Spleen (tissue), 11 donors: Measurements from ENCODE around the gene ARHGAP21. TPM values are rescaled to one million over a fixed set of nuclear protein-coding genes. Genes with fewer than 3 reads are reported as not detected.
"Not testable (repeated sequence)": the region's sequence is repeated elsewhere in the genome, so short reads cannot be mapped to it uniquely, and the experiment has no call there.

ENCODE experiments used
- DNase-seq: peaks from one replicate; pipeline ENCODE4 v3.0.0-alpha.2; 2020
- H3K27ac ChIP-seq, 8 donors: fragments of 200-600 bp; sonication (generic) in 7 of 8; 1 replicate in 4 of 8; 2 replicates in 4 of 8; pipeline versions ENCODE4 v1.5.0 to v1.8.0; 2016 to 2021; ENCODE audit warnings: inconsistent platforms in 4 of 8, mild to moderate bottlenecking in 4 of 8, moderate library complexity in 1 of 8
- H3K27me3 ChIP-seq, 7 donors: fragments of 200-600 bp; sonication (generic) in 6 of 7; replicated peaks in 1 of 7; 1 replicate in 4 of 7; 2 replicates in 3 of 7; pipeline versions ENCODE4 v1.5.0 to v1.8.0; 2016 to 2021; ENCODE audit warnings: inconsistent platforms in 3 of 7, mild to moderate bottlenecking in 1 of 7
- H3K36me3 ChIP-seq, 6 donors: fragments of 200-600 bp; sonication (generic) in 5 of 6; 1 replicate in 4 of 6; 2 replicates in 2 of 6; pipeline versions ENCODE4 v1.5.0 to v1.8.0; 2016 to 2021; ENCODE audit warnings: inconsistent platforms in 2 of 6
- H3K4me1 ChIP-seq, 6 donors: fragments of 200-600 bp; sonication (generic) in 5 of 6; 1 replicate in 3 of 6; 2 replicates in 3 of 6; pipeline versions ENCODE4 v1.5.0 to v1.8.0; 2016 to 2021; ENCODE audit warnings: inconsistent platforms in 3 of 6
- H3K4me3 ChIP-seq, 8 donors: fragments of 200-600 bp; sonication (generic) in 7 of 8; 1 replicate in 4 of 8; 2 replicates in 4 of 8; pipeline versions ENCODE4 v1.5.0 to v1.8.0; 2016 to 2021; ENCODE audit warnings: inconsistent platforms in 4 of 8, mild to moderate bottlenecking in 4 of 8, moderate library complexity in 2 of 8
- H3K9me3 ChIP-seq, 8 donors: fragments of 200-600 bp; sonication (generic) in 7 of 8; 1 replicate in 4 of 8; 2 replicates in 4 of 8; pipeline versions ENCODE4 v1.5.0 to v1.8.0; 2016 to 2021; ENCODE audit warnings: inconsistent platforms in 4 of 8
- CTCF ChIP-seq, 11 experiments: fragments of 200-600 bp in 7 of 11; fragments of 450-650 bp in 4 of 11; sonication (generic) in 4 of 11; IDR thresholded peaks in 8 of 11; conservative IDR thresholded peaks in 3 of 11; 1 replicate in 7 of 11; 2 replicates in 4 of 11; pipeline versions ENCODE4 v1.4.0 to v1.8.0; 2016 to 2021; ENCODE audit warnings: antibody characterized with exemption in 11 of 11, inconsistent platforms in 4 of 11, mild to moderate bottlenecking in 1 of 11
- POLR2A ChIP-seq, 3 donors: fragments of 450-650 bp; IDR thresholded peaks; one replicate each; pipeline ENCODE4 v1.5.1; 2017; ENCODE audit warnings: antibody characterized with exemption in 3 of 3, mild to moderate bottlenecking in 1 of 3
- POLR2AphosphoS5 ChIP-seq, 3 donors: sonication (generic); formaldehyde crosslinking; IDR thresholded peaks; one replicate each; pipeline ENCODE4 v1.5.1; 2017; ENCODE audit warnings: antibody characterized with exemption in 3 of 3
- WGBS, 5 donors: extraction: QIAGEN DNeasy Blood & Tissue Kit in 3 of 5; methylation state at CpG; one replicate each; pipeline versions ENCODE4 v1.1.5 to v1.1.7; 2013 to 2018; 5-methylcytosine and 5-hydroxymethylcytosine counted together
- intact Hi-C: fragments of 100-400 bp; cut with DNase I; formaldehyde crosslinking; loops from one replicate; pipeline ENCODE4 v1.15.0; 2023; ENCODE audit warnings: low total_unique reads
- polyA plus RNA-seq, 3 donors: library from polyadenylated mRNA; stranded (reverse); fragments of 200-250 nt; gene quantifications; one replicate each; pipeline ENCODE4 v1.2.1, GENCODE V29; 2013
- total RNA-seq, 7 donors: library from RNA; depleted of rRNA in 3 of 7; stranded (reverse); fragments of >200 nt in 3 of 7; fragmentation: NEBNext Ultra II Directional in 4 of 7; extraction: Animal tissue kit (Norgen Biotek cat#: 25700) in 4 of 7; gene quantifications; one replicate each; pipeline versions ENCODE4 v1.1.0 to v1.2.1, GENCODE V29; 2016 to 2021
- donor health status: healthy with polysubstance abuse.
- donor health status: DM: no; HTN: no; CAD: no; lungs with moderate emphysema.
- donor health status: DM: no; HTN: no; CAD: no.
- donor health status: Bipolar disorder and iron deficiency.
- donor health status: healthy.
- donor health status: DM: no; HTN: no; CAD: no.
- donor health status: DM: yes; HTN: yes; CAD: no.

The ARHGAP21 gene
- total and polyA plus RNA-seq, 10 donors: 6.0 to 60.9 (median 43.9) TPM

- H3K27me3 ChIP-seq: no peaks in the 10 kb centered on the region
- H3K27ac ChIP-seq: no peak overlapping the region
- no peaks in the 10 kb centered on the region for H3K36me3 ChIP-seq
- WGBS, 5 donors: 93 to 98% (median 94%) methylated on average over 5 of the region's 5 CpGs
- H3K4me1 ChIP-seq: peaks cover 5 to 24% (median 12%) of the 10 kb centered on the region in 6 donors
- TF ChIP-seq POLR2AphosphoS5 (IDR thresholded peaks at IDR 0.05): no peak
- TF ChIP-seq CTCF (IDR thresholded peaks at IDR 0.05 in 8 of 11, conservative IDR thresholded peaks at IDR 0.05 in 3 of 11): no peak
- intact Hi-C loops: loop anchor here (10.0 kb wide), 2 partner anchors 82 to 288 kb away; partner anchors contain the start of genes ENKUR and THNSL1
- H3K9me3 ChIP-seq: no peaks in the 10 kb centered on the region
- H3K4me3 ChIP-seq: no peak overlapping the region
- DNase-seq: no peak
Measured at GRCh38 chr10:24726626-24727025, 2.9 kb upstream of the ARHGAP21 start.

GRCh38 chr10:24726029-24726428 lies 2.3 kb upstream of the ARHGAP21 start:
- intact Hi-C loops: loop anchor here (10.0 kb wide), 2 partner anchors 81 to 289 kb away; partner anchors contain the start of genes ENKUR and THNSL1
- not testable (repeated sequence) for H3K27ac ChIP-seq, H3K9me3 ChIP-seq, H3K4me3 ChIP-seq, H3K27me3 ChIP-seq, DNase-seq, H3K36me3 ChIP-seq
- peaks cover 8 to 30% (median 18%) of the 10 kb centered on the region in 6 donors for H3K4me1 ChIP-seq
- 88 to 98% (median 95%) methylated on average over 5 of the region's 5 CpGs for WGBS, 5 donors

- 0 to 2% (median 1%) methylated on average over 27 to 52 of the region's 52 CpGs for WGBS, 5 donors
Measured at GRCh38 chr10:24724381-24725228, 918 bp upstream of the ARHGAP21 start.

GRCh38 chr10:24723386-24723787 lies 300 bp downstream of the ARHGAP21 start:
- H3K27me3 ChIP-seq: no peaks in the 10 kb centered on the region
- intact Hi-C loops: loop anchor here (10.0 kb wide), 2 partner anchors 79 to 291 kb away; partner anchors contain the start of genes ENKUR and THNSL1

More at GRCh38 chr10:24724381-24725228, 918 bp upstream of the ARHGAP21 start:
- Histone ChIP-seq H3K36me3 (no peaks in the 10 kb centered on the region), H3K27ac (peak overlapping the region; percentile 39 to 94 (median 90)), H3K9me3 (no peaks in the 10 kb centered on the region), H3K4me3 (peak overlapping the region; percentile 68 to 90 (median 78)), H3K27me3 (no peaks in the 10 kb centered on the region), H3K4me1 (peaks cover 16 to 45% (median 31%) of the 10 kb centered on the region in 6 donors)
- intact Hi-C loops: loop anchor here (10.0 kb wide), 2 partner anchors 80 to 290 kb away; partner anchors contain the start of genes ENKUR and THNSL1
- DNase-seq: peak; percentile 97
- TF ChIP-seq POLR2A (IDR thresholded peaks at IDR 0.05) (peak in 1 of 3 donors; percentile 90), CTCF (IDR thresholded peaks at IDR 0.05 in 8 of 11, conservative IDR thresholded peaks at IDR 0.05 in 3 of 11) (peak in 1 of 11 experiments; percentile 5), POLR2AphosphoS5 (IDR thresholded peaks at IDR 0.05) (peak; percentile 84 to 96 (median 92))

More at GRCh38 chr10:24723386-24723787, 300 bp downstream of the ARHGAP21 start:
- Histone ChIP-seq H3K9me3 (no peaks in the 10 kb centered on the region), H3K4me3 (peak overlapping the region; percentile 64 to 90 (median 78)), H3K27ac (peak overlapping the region; percentile 88 to 94 (median 90)), H3K4me1 (peaks cover 16 to 57% (median 33%) of the 10 kb centered on the region in 6 donors), H3K36me3 (no peaks in the 10 kb centered on the region)
- TF ChIP-seq POLR2A (IDR thresholded peaks at IDR 0.05) (no peak), POLR2AphosphoS5 (IDR thresholded peaks at IDR 0.05) (no peak), CTCF (IDR thresholded peaks at IDR 0.05 in 8 of 11, conservative IDR thresholded peaks at IDR 0.05 in 3 of 11) (no peak)
- WGBS, 5 donors: 1 to 3% (median 1%) methylated on average over 8 to 70 of the region's 70 CpGs; no CpG with 5 or more reads in 1 of the 5 donors
- peak; percentile 87 for DNase-seq
